ENCODE measurements around the gene EML1.

The EML1 gene

GRCh38 chr14:99937475-99938244, 144.4 kb downstream of the EML1 start:
- TF ChIP-seq CTCF (IDR thresholded peaks at IDR 0.05; ENCODE audit: extremely low read depth, insufficient read depth, missing control alignments) = no peak
- in situ Hi-C loops (cut with MboI; ENCODE audit: low pct_unique_long_range_greater_than_20kb, low sequenced_read_pairs, unreplicated experiment) = no loop called here
- DNase-seq (ENCODE audit: low spot score) = no peak

GRCh38 chr14:99938376-99938775, 145.2 kb downstream of the EML1 start:
- no peak for DNase-seq (ENCODE audit: low spot score)
- TF ChIP-seq CTCF (IDR thresholded peaks at IDR 0.05; ENCODE audit: extremely low read depth, insufficient read depth, missing control alignments) = no peak
- in situ Hi-C loops (cut with MboI; ENCODE audit: low pct_unique_long_range_greater_than_20kb, low sequenced_read_pairs, unreplicated experiment) = no loop called here

GRCh38 chr14:99938896-99939295, 145.7 kb downstream of the EML1 start:
- DNase-seq (ENCODE audit: low spot score) = no peak
- in situ Hi-C loops (cut with MboI; ENCODE audit: low pct_unique_long_range_greater_than_20kb, low sequenced_read_pairs, unreplicated experiment) = no loop called here
- TF ChIP-seq CTCF (IDR thresholded peaks at IDR 0.05; ENCODE audit: extremely low read depth, insufficient read depth, missing control alignments) = no peak

GRCh38 chr14:99939421-99939820, 146.2 kb downstream of the EML1 start:
- no peak for TF ChIP-seq CTCF (IDR thresholded peaks at IDR 0.05; ENCODE audit: extremely low read depth, insufficient read depth, missing control alignments)
- in situ Hi-C loops (cut with MboI; ENCODE audit: low pct_unique_long_range_greater_than_20kb, low sequenced_read_pairs, unreplicated experiment) = no loop called here

GRCh38 chr14:99940064-99940463, 146.9 kb downstream of the EML1 start:
- TF ChIP-seq CTCF (IDR thresholded peaks at IDR 0.05; ENCODE audit: extremely low read depth, insufficient read depth, missing control alignments) = no peak
- DNase-seq (ENCODE audit: low spot score) = no peak
- in situ Hi-C loops (cut with MboI; ENCODE audit: low pct_unique_long_range_greater_than_20kb, low sequenced_read_pairs, unreplicated experiment) = no loop called here

More at GRCh38 chr14:99939421-99939820, 146.2 kb downstream of the EML1 start:
- no peak for DNase-seq (ENCODE audit: low spot score)

- TF ChIP-seq CTCF (IDR thresholded peaks at IDR 0.05; ENCODE audit: extremely low read depth, insufficient read depth, missing control alignments) = no peak
- in situ Hi-C loops (cut with MboI; ENCODE audit: low pct_unique_long_range_greater_than_20kb, low sequenced_read_pairs, unreplicated experiment) = no loop called here
- DNase-seq (ENCODE audit: low spot score) = no peak
Observed at GRCh38 chr14:99941211-99941610, 148.0 kb downstream of the EML1 start.

Data from GM13977 (cell line).